Myometrial cell (primary cell): Measurements from ENCODE around the gene PRPS1L1. TPM values are rescaled to one million over a fixed set of nuclear protein-coding genes. Genes with fewer than 3 reads are reported as not detected.

Source experiments
- total RNA-seq: library from RNA; depleted of rRNA; stranded (reverse); fragments of >200 nt; gene quantifications from 2 replicates; pipeline ENCODE4 v1.2.3, GENCODE V29; 2015

Gene PRPS1L1
- total RNA-seq: not detected in 2 replicates

DNA sequence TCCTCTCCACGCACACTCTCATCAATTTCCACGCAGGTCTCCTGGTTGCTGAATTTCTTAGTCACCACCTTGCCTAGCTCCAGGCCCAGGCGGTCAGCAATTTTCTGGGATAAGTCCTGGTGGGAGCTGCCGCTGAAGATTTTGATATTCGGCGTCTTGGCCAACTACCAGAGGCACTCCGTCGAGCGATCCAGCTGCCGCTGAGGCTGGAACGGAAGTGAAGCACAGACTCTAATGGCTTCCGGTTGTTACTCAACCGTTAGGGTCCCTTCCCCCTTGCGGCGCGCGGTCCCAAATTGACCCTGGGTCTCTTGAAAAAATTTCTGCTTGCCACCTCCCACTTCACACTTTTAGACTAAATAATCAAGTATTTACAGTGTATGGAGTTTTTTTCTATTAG lies at the start of gene PRPS1L1:
PRPS1L1 (minus strand) TSS at position 219 of the 400 bp plus-strand sequence.

Other genes with a start within 250 kb of the PRPS1L1 start
- gene SNX13, start 87.4 kb downstream of the PRPS1L1 start, total RNA-seq: 27.4 and 55.3 TPM in 2 replicates